ENCODE data around the gene PI4K2B. TPM values are rescaled to one million over a fixed set of nuclear protein-coding genes. Genes with fewer than 3 reads are reported as not detected.
"Not testable (repeated sequence)": the region's sequence is repeated elsewhere in the genome, so short reads cannot be mapped to it uniquely, and the experiment has no call there.

Gene PI4K2B
- total and polyA plus RNA-seq, 2 of the 13 experiments (the other 11 are each of a cell fraction or from before 2014, with no cell fraction given), result 6.9 to 25.8 TPM

- TF ChIP-seq HES4 (CRISPR knock-in tag; IDR thresholded peaks at IDR 0.05; ENCODE audit: borderline replicate concordance), result no peak
- no peak for TF ChIP-seq ZNF788 (CRISPR knock-in tag; IDR thresholded peaks at IDR 0.05; ENCODE audit: borderline replicate concordance)
- TF ChIP-seq ZNF710 (CRISPR knock-in tag; IDR thresholded peaks at IDR 0.05; ENCODE audit: borderline replicate concordance), result no peak
Observed at GRCh38 chr4:25246680-25247611, 13.1 kb downstream of the PI4K2B start (continued).

- POLR2A ChIA-PET; H3K27ac ChIP-seq (ENCODE audit: extremely low read length, insufficient read depth, low read length); H3K27me3 ChIP-seq (ENCODE audit: control insufficient read depth in 1 of 2, insufficient read depth in 2 of 2, low read length in 2 of 2); DNase-seq (ENCODE audit: low spot score); H4K20me1 ChIP-seq (ENCODE audit: insufficient read depth, low read length); H2AFZ ChIP-seq (ENCODE audit: low read length); ATAC-seq; FAIRE-seq; BruUV-seq (replicated peaks); intact Hi-C loops (cut with micrococcal nuclease; ENCODE audit: unreplicated experiment); H3K4me3 ChIP-seq (replicated peaks in 1 of 3; ENCODE audit: insufficient read depth in 1 of 3, low read depth in 2 of 3, low read length in 3 of 3); H3K36me3 ChIP-seq (replicated peaks in 1 of 2; ENCODE audit: control insufficient read depth in 1 of 2, insufficient read depth in 2 of 2, low read length in 2 of 2); H3K9ac ChIP-seq (ENCODE audit: insufficient read depth, low read depth, low read length); CTCF ChIA-PET (ENCODE audit: low intra/inter-chr PET ratio, low total read pairs); H3K9me3 ChIP-seq (ENCODE audit: low read length); in situ Hi-C loops (cut with HindIII; ENCODE audit: extremely low pct_ligation_motif_present, low pct_unique_long_range_greater_than_20kb); H3K4me2 ChIP-seq (ENCODE audit: low read depth, low read length): not testable (repeated sequence)
- Histone ChIP-seq H3K79me2 (ENCODE audit: insufficient read depth, low read length) (peaks cover 25% of the 10 kb centered on the region), H3K4me1 (ENCODE audit: insufficient read depth, low read length) (peaks cover 15% of the 10 kb centered on the region)
- 92% methylated on average over 3 of the region's 6 CpGs for WGBS (ENCODE audit: low lambda C conversion rate)
Observed at GRCh38 chr4:25248875-25249274, 15.0 kb downstream of the PI4K2B start.

GRCh38 chr4:25249494-25249893, 15.7 kb downstream of the PI4K2B start:
- H3K27me3 ChIP-seq (ENCODE audit: control insufficient read depth in 1 of 2, insufficient read depth in 2 of 2, low read length in 2 of 2); H3K36me3 ChIP-seq (replicated peaks in 1 of 2; ENCODE audit: control insufficient read depth in 1 of 2, insufficient read depth in 2 of 2, low read length in 2 of 2); H3K27ac ChIP-seq (ENCODE audit: extremely low read length, insufficient read depth, low read length); in situ Hi-C loops (cut with HindIII; ENCODE audit: extremely low pct_ligation_motif_present, low pct_unique_long_range_greater_than_20kb); H4K20me1 ChIP-seq (ENCODE audit: insufficient read depth, low read length); H3K9me3 ChIP-seq (ENCODE audit: low read length); DNase-seq (ENCODE audit: low spot score); H2AFZ ChIP-seq (ENCODE audit: low read length); H3K9ac ChIP-seq (ENCODE audit: insufficient read depth, low read depth, low read length); H3K4me2 ChIP-seq (ENCODE audit: low read depth, low read length); POLR2A ChIA-PET; FAIRE-seq; H3K4me3 ChIP-seq (replicated peaks in 1 of 3; ENCODE audit: insufficient read depth in 1 of 3, low read depth in 2 of 3, low read length in 3 of 3); intact Hi-C loops (cut with micrococcal nuclease; ENCODE audit: unreplicated experiment); BruUV-seq (replicated peaks); CTCF ChIA-PET (ENCODE audit: low intra/inter-chr PET ratio, low total read pairs); ATAC-seq: not testable (repeated sequence)
- Histone ChIP-seq H3K79me2 (ENCODE audit: insufficient read depth, low read length) (peaks cover 25% of the 10 kb centered on the region), H3K4me1 (ENCODE audit: insufficient read depth, low read length) (peaks cover 15% of the 10 kb centered on the region)
- WGBS (ENCODE audit: low lambda C conversion rate), result 97% methylated on average over 11 of the region's 25 CpGs

All from HepG2 (cell line).